ENCODE data around the gene PLET1.

- TF ChIP-seq CTCF (IDR thresholded peaks at IDR 0.05) (no peak), POLR2A (IDR thresholded peaks at IDR 0.05) (no peak)
Observed at GRCh38 chr11:112249871-112250610, 10.6 kb downstream of the PLET1 start.

Data from suprapubic skin (tissue), 3 donors.